GM10248 (cell line): ENCODE results near the gene TMEM117.
"Not testable (repeated sequence)": the region's sequence is repeated elsewhere in the genome, so short reads cannot be mapped to it uniquely, and the experiment has no call there.

Experiments used
- CTCF ChIA-PET: fragments of 300-600 bp; sonication (Branson Sonifier 250); formaldehyde crosslinking; extraction: SDS; loops from one replicate; lab custom pipeline; 2021; ENCODE audit warnings: antibody characterized with exemption; lab: Yijun Ruan, JAX
- POLR2A ChIA-PET: fragments of 350-650 bp; sonication (Branson Sonifier 250); formaldehyde crosslinking; extraction: SDS; loops from one replicate; lab custom pipeline; 2020; ENCODE audit warnings: antibody characterized with exemption; lab: Yijun Ruan, JAX
- DNase-seq: peaks from one replicate; pipeline ENCODE4 v3.0.0; 2012; ENCODE audit errors: extremely low spot score
- CTCF ChIP-seq: IDR thresholded peaks from 2 replicates; pipeline ENCODE4 v1.5.1; 2012; ENCODE audit warnings: mild to moderate bottlenecking, low read depth; ENCODE audit errors: extremely low read depth, missing control alignments, control extremely low read depth

TMEM117 gene

GRCh38 chr12:44034906-44035305 lies 199.0 kb downstream of the TMEM117 start:
- POLR2A ChIA-PET = interaction anchor here (0.6 kb wide), 1 partner anchor 29 kb away, joined by 3 read pairs; no protein-coding TSS in a partner anchor
- no peak for DNase-seq
- CTCF ChIA-PET = no interaction called here
- no peak for TF ChIP-seq CTCF

- ChIA-PET POLR2A (no interaction called here), CTCF (interaction anchor here (1.6 kb wide), 1 partner anchor 9 kb away, joined by 3 read pairs; no protein-coding TSS in a partner anchor)
- DNase-seq = no peak
- TF ChIP-seq CTCF = no peak
These were observed 201.1 kb downstream of the TMEM117 start for GRCh38 chr12:44036875-44037443.

- POLR2A ChIA-PET = no interaction called here
- no peak for TF ChIP-seq CTCF
- CTCF ChIA-PET = interaction anchor here (0.9 to 1.6 kb wide), 4 partner anchors 9 to 737 kb away, joined by 3 read pairs; no protein-coding TSS in a partner anchor
- DNase-seq = no peak
These were observed 202.5 kb downstream of the TMEM117 start for GRCh38 chr12:44038411-44038810.

GRCh38 chr12:44044491-44044890 lies 208.6 kb downstream of the TMEM117 start:
- DNase-seq, POLR2A ChIA-PET: not testable (repeated sequence)
- CTCF ChIA-PET = interaction anchor here (1.1 kb wide), 1 partner anchor 11 kb away, joined by 3 read pairs; no protein-coding TSS in a partner anchor

GRCh38 chr12:44046732-44047417 lies 211.0 kb downstream of the TMEM117 start:
- DNase-seq = no peak
- CTCF ChIA-PET = interaction anchor here (1.1 kb wide), 1 partner anchor 11 kb away, joined by 3 read pairs; no protein-coding TSS in a partner anchor
- POLR2A ChIA-PET = no interaction called here
- no peak for TF ChIP-seq CTCF

- TF ChIP-seq CTCF = no peak
- ChIA-PET CTCF (interaction anchor here (1.0 kb wide), 1 partner anchor 17 kb away, joined by 3 read pairs; no protein-coding TSS in a partner anchor), POLR2A (no interaction called here)
- DNase-seq = no peak
These were observed 216.7 kb downstream of the TMEM117 start for GRCh38 chr12:44052554-44052953.
